ENCODE data around the gene NPAS3. TPM values are rescaled to one million over a fixed set of nuclear protein-coding genes. Genes with fewer than 3 reads are reported as not detected.

The NPAS3 gene
- total RNA-seq, 6 experiments from 2014 or later, result 0.11 to 0.83 (median 0.21) TPM; not detected in 2

- no peak for TF ChIP-seq POLR2A (IDR thresholded peaks at IDR 0.05)
- no peak for TF ChIP-seq CTCF (IDR thresholded peaks at IDR 0.05)
- intact Hi-C loops (cut with DNase I), result no loop called here
- WGBS (ENCODE audit: insufficient coverage, low coverage, low lambda C conversion rate, missing lambda C conversion rate), result 46% methylated on average over 7 of the region's 7 CpGs
- Histone ChIP-seq H3K36me3 (no peaks in the 10 kb centered on the region), H3K27me3 (no peaks in the 10 kb centered on the region), H3K27ac (no peak overlapping the region), H3K4me3 (no peak overlapping the region), H3K9me3 (no peaks in the 10 kb centered on the region), H3K4me1 (no peaks in the 10 kb centered on the region)
- ATAC-seq (no peak), DNase-seq (no peak)
Observed at GRCh38 chr14:33705490-33705889, 766.8 kb downstream of the NPAS3 start.

GRCh38 chr14:33707716-33708115 lies 769.0 kb downstream of the NPAS3 start:
- H3K27me3 ChIP-seq, result no peaks in the 10 kb centered on the region
- intact Hi-C loops (cut with DNase I), result no loop called here
- no peak for ATAC-seq
- H3K27ac ChIP-seq, result no peak overlapping the region
- H3K36me3 ChIP-seq, result no peaks in the 10 kb centered on the region
- WGBS (ENCODE audit: insufficient coverage, low coverage, low lambda C conversion rate, missing lambda C conversion rate), result 59% methylated on average over 6 of the region's 6 CpGs
- H3K4me3 ChIP-seq, result no peak overlapping the region
- H3K9me3 ChIP-seq, result no peaks in the 10 kb centered on the region
- H3K4me1 ChIP-seq, result no peaks in the 10 kb centered on the region
- DNase-seq, result no peak
- TF ChIP-seq CTCF (IDR thresholded peaks at IDR 0.05) (no peak), POLR2A (IDR thresholded peaks at IDR 0.05) (no peak)

- TF ChIP-seq CTCF (IDR thresholded peaks at IDR 0.05) (no peak), POLR2A (IDR thresholded peaks at IDR 0.05) (no peak)
Observed at GRCh38 chr14:33709283-33709682, 770.6 kb downstream of the NPAS3 start.

DNA sequence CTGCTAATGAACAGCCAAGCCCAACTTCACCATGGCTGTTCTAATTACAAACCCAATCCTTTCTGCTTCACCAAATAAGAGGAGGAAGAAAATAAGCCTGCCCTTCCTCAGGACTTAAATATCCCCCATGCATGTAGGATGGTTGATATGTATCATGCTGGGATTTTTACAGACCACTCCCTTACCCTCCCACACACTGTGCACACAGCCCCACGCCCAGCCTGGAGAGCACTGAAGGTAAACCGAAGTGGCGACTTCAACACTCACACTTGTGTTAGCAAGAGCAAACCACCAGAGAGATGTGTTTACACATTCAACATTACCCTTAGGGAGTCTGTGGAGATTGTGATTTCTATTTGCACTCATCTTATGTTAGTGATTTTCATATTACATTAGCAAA lies 771.0 kb downstream of the NPAS3 start:
- no peaks in the 10 kb centered on the region for H3K36me3 ChIP-seq
- no peak overlapping the region for H3K27ac ChIP-seq
- intact Hi-C loops (cut with DNase I), result no loop called here
- no peaks in the 10 kb centered on the region for H3K4me1 ChIP-seq
- H3K9me3 ChIP-seq, result no peaks in the 10 kb centered on the region
- no peak for TF ChIP-seq POLR2A (IDR thresholded peaks at IDR 0.05)
- TF ChIP-seq CTCF (IDR thresholded peaks at IDR 0.05), result no peak
- H3K27me3 ChIP-seq, result no peaks in the 10 kb centered on the region
- 35% methylated on average over 3 of the region's 3 CpGs for WGBS (ENCODE audit: insufficient coverage, low coverage, low lambda C conversion rate, missing lambda C conversion rate)
- H3K4me3 ChIP-seq, result no peak overlapping the region
- DNase-seq (no peak), ATAC-seq (no peak)

More at GRCh38 chr14:33709283-33709682, 770.6 kb downstream of the NPAS3 start:
- ATAC-seq (no peak), DNase-seq (no peak)
- Histone ChIP-seq H3K36me3 (no peaks in the 10 kb centered on the region), H3K4me1 (no peaks in the 10 kb centered on the region), H3K27ac (no peak overlapping the region), H3K9me3 (no peaks in the 10 kb centered on the region), H3K27me3 (no peaks in the 10 kb centered on the region), H3K4me3 (no peak overlapping the region)
- 58% methylated on average over 3 of the region's 4 CpGs for WGBS (ENCODE audit: insufficient coverage, low coverage, low lambda C conversion rate, missing lambda C conversion rate)
- intact Hi-C loops (cut with DNase I), result no loop called here

DNA sequence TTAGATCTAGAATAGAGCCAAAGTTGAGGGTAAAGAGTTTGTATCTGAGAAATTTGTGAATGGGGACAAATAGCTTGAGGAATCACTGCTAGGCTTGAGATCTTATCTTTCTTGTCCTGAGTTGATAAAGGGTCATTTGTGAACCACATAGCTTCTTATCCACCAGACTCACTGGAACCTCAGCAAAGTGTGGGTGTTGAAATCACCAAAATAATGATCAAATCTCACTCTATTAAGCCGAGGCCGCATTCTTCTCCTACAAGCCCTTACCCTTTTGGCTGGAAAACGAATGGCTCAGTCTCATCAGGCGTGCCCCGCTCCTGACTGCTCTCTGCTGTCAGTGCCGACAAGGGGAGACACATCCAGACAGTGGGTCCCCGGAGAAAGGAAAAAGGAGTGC lies 771.6 kb downstream of the NPAS3 start:
- DNase-seq (no peak), ATAC-seq (no peak)
- no peak overlapping the region for H3K4me3 ChIP-seq
- H3K36me3 ChIP-seq, result no peaks in the 10 kb centered on the region
- H3K27ac ChIP-seq, result no peak overlapping the region
- 40% methylated on average over 4 of the region's 7 CpGs for WGBS (ENCODE audit: insufficient coverage, low coverage, low lambda C conversion rate, missing lambda C conversion rate)
- no peaks in the 10 kb centered on the region for H3K4me1 ChIP-seq
- H3K9me3 ChIP-seq, result no peaks in the 10 kb centered on the region
- TF ChIP-seq POLR2A (IDR thresholded peaks at IDR 0.05) (no peak), CTCF (IDR thresholded peaks at IDR 0.05) (no peak)
- intact Hi-C loops (cut with DNase I), result no loop called here
- no peaks in the 10 kb centered on the region for H3K27me3 ChIP-seq
